ENCODE measurements around the gene PATZ1. TPM values are rescaled to one million over a fixed set of nuclear protein-coding genes. Genes with fewer than 3 reads are reported as not detected.
A peak's percentile ranks its signal among the peaks of the same experiment; 100 is the strongest.
"Not testable (repeated sequence)": the region's sequence is repeated elsewhere in the genome, so short reads cannot be mapped to it uniquely, and the experiment has no call there.

The PATZ1 gene
- total RNA-seq, 1 donor from 2014 or later, result 98.9 TPM

GRCh38 chr22:31354515-31354914 lies 8.4 kb upstream of the PATZ1 start:
- H3K9me3 Mint-ChIP-seq (ENCODE audit: unreplicated experiment), result peaks cover 1% of the 10 kb centered on the region
- no peak for DNase-seq
- peaks cover 6% of the 10 kb centered on the region for H3K27me3 Mint-ChIP-seq (ENCODE audit: unreplicated experiment)
- no peaks in the 10 kb centered on the region for H3K36me3 Mint-ChIP-seq (ENCODE audit: unreplicated experiment)
- H3K4me1 Mint-ChIP-seq (ENCODE audit: low read depth, unreplicated experiment), result peaks cover 11% of the 10 kb centered on the region
- H3K4me3 Mint-ChIP-seq (ENCODE audit: unreplicated experiment), result no peak overlapping the region
- H3K27ac Mint-ChIP-seq (ENCODE audit: unreplicated experiment), result no peak overlapping the region
- no peak for TF ChIP-seq CTCF (IDR thresholded peaks at IDR 0.05; ENCODE audit: partially characterized antibody, unreplicated experiment)

- peak overlapping the region; percentile 87 for H3K27ac Mint-ChIP-seq (ENCODE audit: unreplicated experiment)
- no peak for TF ChIP-seq CTCF (IDR thresholded peaks at IDR 0.05; ENCODE audit: partially characterized antibody, unreplicated experiment)
- peak overlapping the region; percentile 44 for H3K4me3 Mint-ChIP-seq (ENCODE audit: unreplicated experiment)
- DNase-seq, result peak; percentile 63
- H3K4me1 Mint-ChIP-seq (ENCODE audit: low read depth, unreplicated experiment), result peaks cover 11% of the 10 kb centered on the region
- no peaks in the 10 kb centered on the region for H3K36me3 Mint-ChIP-seq (ENCODE audit: unreplicated experiment)
- peaks cover 10% of the 10 kb centered on the region for H3K9me3 Mint-ChIP-seq (ENCODE audit: unreplicated experiment)
- H3K27me3 Mint-ChIP-seq (ENCODE audit: unreplicated experiment), result peaks cover 9% of the 10 kb centered on the region
These were observed 4.3 kb upstream of the PATZ1 start for GRCh38 chr22:31350410-31350863.

- Mint-ChIP-seq H3K36me3 (ENCODE audit: unreplicated experiment) (no peaks in the 10 kb centered on the region), H3K4me1 (ENCODE audit: low read depth, unreplicated experiment) (peaks cover 11% of the 10 kb centered on the region), H3K9me3 (ENCODE audit: unreplicated experiment) (peaks cover 11% of the 10 kb centered on the region), H3K27ac (ENCODE audit: unreplicated experiment) (peak overlapping the region; percentile 87), H3K27me3 (ENCODE audit: unreplicated experiment) (peaks cover 10% of the 10 kb centered on the region), H3K4me3 (ENCODE audit: unreplicated experiment) (peak overlapping the region; percentile 22)
- TF ChIP-seq CTCF (IDR thresholded peaks at IDR 0.05; ENCODE audit: partially characterized antibody, unreplicated experiment), result no peak
- no peak for DNase-seq
These were observed 3.8 kb upstream of the PATZ1 start for GRCh38 chr22:31349960-31350359.

- H3K27me3 Mint-ChIP-seq (ENCODE audit: unreplicated experiment), result peaks cover 16% of the 10 kb centered on the region
- H3K36me3 Mint-ChIP-seq (ENCODE audit: unreplicated experiment), result no peaks in the 10 kb centered on the region
- peak overlapping the region; percentile 60 for H3K27ac Mint-ChIP-seq (ENCODE audit: unreplicated experiment)
- H3K4me1 Mint-ChIP-seq (ENCODE audit: low read depth, unreplicated experiment), result peaks cover 13% of the 10 kb centered on the region
- TF ChIP-seq CTCF (IDR thresholded peaks at IDR 0.05; ENCODE audit: partially characterized antibody, unreplicated experiment), result no peak
- no peak for DNase-seq
- peaks cover 16% of the 10 kb centered on the region for H3K9me3 Mint-ChIP-seq (ENCODE audit: unreplicated experiment)
- no peak overlapping the region for H3K4me3 Mint-ChIP-seq (ENCODE audit: unreplicated experiment)
These were observed 2.6 kb upstream of the PATZ1 start for GRCh38 chr22:31348766-31349165.

- peak overlapping the region; percentile 89 for H3K4me3 Mint-ChIP-seq (ENCODE audit: unreplicated experiment)
- peaks cover 13% of the 10 kb centered on the region for H3K4me1 Mint-ChIP-seq (ENCODE audit: low read depth, unreplicated experiment)
- not testable (repeated sequence) for H3K36me3 Mint-ChIP-seq (ENCODE audit: unreplicated experiment); DNase-seq
- H3K9me3 Mint-ChIP-seq (ENCODE audit: unreplicated experiment), result peaks cover 23% of the 10 kb centered on the region
- peaks cover 20% of the 10 kb centered on the region for H3K27me3 Mint-ChIP-seq (ENCODE audit: unreplicated experiment)
- peak overlapping the region; percentile 94 for H3K27ac Mint-ChIP-seq (ENCODE audit: unreplicated experiment)
These were observed 1.8 kb upstream of the PATZ1 start for GRCh38 chr22:31348009-31348337.

Measured in glutamatergic neuron (in vitro differentiated cells).